GM18868 (cell line): ENCODE results near the gene ZFP28.

Experiments
- ATAC-seq: cut with Tn5 transposase; IDR thresholded peaks from one replicate; pipeline ENCODE4 v1.9.1; 2021; ENCODE audit warnings: mild to moderate bottlenecking, moderate library complexity; ENCODE audit not compliant: unreplicated experiment

ZFP28 gene

DNA sequence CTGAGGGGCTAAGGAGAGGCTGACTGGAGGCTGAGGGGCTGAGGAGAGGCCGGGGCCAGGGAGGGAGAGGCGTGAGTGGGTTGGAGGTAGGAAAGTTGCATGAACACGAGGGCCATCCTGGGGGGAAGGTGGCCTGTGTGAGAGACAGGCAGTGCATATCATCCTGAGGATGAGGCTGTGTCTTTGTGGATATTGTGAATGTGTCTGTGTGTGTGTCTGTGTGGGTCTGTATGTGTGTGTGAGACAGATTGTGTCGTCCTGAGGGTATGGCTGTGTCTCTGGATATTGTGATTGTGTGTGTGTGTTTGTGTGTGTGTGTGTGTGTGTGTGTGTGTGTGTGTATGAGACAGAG lies 56.8 kb downstream of the ZFP28 start:
- ATAC-seq = no peak

DNA sequence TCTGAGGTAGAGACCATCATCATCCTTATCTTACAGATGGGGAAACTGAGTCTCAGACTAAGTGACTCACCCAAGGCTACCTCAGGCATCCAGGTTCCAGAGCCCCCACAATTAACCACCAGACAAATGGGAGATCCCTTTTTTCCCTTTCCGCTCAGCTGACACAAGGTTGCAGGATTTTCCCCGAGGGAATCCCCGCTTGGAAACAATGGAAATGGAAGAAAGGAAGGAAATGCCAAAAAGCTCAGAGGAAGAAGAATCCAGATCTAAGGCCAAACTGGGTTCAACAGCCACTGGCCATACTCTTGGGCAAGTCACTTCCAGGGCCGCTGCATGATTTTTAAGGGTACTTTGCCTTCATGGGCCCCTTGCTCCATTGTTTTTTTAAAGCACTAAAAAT lies 57.9 kb downstream of the ZFP28 start:
- ATAC-seq = no peak

DNA sequence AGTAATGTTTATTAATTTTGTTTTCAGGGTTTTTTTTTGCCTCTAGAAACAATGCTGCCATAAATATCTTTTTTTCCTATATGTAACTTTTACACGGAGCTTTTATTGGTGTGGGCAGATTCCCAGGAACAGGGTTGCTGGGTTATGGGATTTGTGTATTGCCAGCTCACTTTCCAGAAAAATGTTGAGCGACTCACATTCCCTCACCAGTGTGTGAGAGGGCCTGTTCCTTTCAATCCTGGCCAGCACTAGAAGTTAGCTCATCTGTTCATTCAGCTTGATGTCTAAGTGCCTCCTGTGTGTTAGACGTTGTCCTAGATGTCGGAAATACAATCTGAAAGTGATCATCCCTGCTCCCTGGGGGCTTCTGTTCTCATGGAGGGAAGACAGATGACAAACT lies 58.9 kb downstream of the ZFP28 start:
- ATAC-seq = no peak

DNA sequence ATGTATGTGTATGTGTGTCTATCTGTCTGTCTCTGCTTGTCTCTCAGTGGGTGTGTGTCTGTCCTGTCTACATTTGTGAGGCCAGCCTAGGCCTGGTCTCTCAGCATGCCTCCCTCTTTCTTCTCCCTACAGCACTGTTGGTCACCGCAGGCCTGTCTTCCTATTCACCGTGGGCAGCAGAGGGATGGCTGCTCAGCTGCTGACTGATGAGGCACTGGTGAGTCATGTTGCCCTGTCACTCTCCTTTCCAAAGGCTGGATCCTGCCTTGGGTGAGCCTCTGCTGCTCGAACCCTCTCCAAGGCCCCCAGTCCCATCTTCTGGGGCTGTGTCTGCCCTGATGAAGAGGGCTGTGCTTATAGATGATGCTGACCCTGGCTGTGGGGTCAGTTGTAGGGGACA lies 62.6 kb downstream of the ZFP28 start:
- ATAC-seq = no peak

DNA sequence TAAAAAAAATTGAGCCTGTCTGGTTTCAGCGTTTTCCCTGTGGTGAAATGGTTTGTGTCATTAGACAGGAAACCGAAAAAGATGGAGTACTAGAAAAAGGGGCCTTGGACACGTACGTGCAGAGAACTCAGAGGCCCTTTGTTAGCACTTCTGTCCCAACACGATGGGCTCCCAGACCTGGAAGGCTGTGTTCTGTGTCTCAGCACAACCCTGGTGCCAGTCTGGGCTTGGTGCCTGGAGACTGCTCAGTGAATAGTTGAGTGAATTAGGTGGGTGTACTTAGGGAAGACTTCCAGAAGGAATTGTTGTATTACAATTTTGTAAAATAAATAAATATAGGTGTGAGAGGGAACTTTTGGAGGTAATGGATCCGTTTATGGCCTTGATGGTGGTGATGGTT lies 65.1 kb downstream of the ZFP28 start:
- ATAC-seq = no peak
